Peyer's patch (tissue), 4 donors: Measurements from ENCODE around the gene MMP24.

Source experiments
- CTCF ChIP-seq, 6 experiments: fragments of 450-650 bp in 4 of 6; fragments of 200-600 bp in 2 of 6; sonication (generic) in 1 of 6; IDR thresholded peaks; one replicate each; pipeline ENCODE4 v1.5.1; 2017 to 2019; ENCODE audit warnings: antibody characterized with exemption in 6 of 6, mild to moderate bottlenecking in 3 of 6, moderate library complexity in 1 of 6
- POLR2A ChIP-seq, 2 donors: fragments of 450-650 bp; IDR thresholded peaks; one replicate each; pipeline ENCODE4 v1.5.1; 2017; ENCODE audit warnings: antibody characterized with exemption in 2 of 2, mild to moderate bottlenecking in 2 of 2, moderate library complexity in 2 of 2

GRCh38 chr20:35304956-35305355, 78.5 kb downstream of the MMP24 start:
- TF ChIP-seq POLR2A (IDR thresholded peaks at IDR 0.05) (no peak), CTCF (IDR thresholded peaks at IDR 0.05) (no peak)
